Hematopoietic multipotent progenitor cell treated with erythropoietin and hydrocortisone succinate and interleukin-3 and kit ligand, for 8 days (in vitro differentiated cells): Measurements from ENCODE around the gene MST1R.
"Not testable (repeated sequence)": the region's sequence is repeated elsewhere in the genome, so short reads cannot be mapped to it uniquely, and the experiment has no call there.

ENCODE experiments used
- DNase-seq: peaks from one replicate; pipeline ENCODE4 v3.0.0-alpha.2; 2015

The MST1R gene

DNA sequence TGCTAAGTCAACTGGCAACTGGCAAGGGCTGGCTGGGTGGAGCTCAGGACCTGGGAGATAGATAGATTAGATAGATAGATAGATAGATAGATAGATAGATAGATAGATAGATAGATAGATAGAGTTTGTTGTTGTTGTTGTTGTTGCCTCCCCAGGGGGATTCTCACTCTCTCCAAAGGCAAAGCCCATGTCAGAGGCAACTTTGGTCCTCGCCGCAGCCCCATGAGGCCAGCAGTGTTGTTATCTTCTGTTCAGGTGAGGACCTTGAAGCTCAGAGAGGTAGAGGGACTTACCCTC lies 7.4 kb upstream of the MST1R start:
- no peak for DNase-seq

DNA sequence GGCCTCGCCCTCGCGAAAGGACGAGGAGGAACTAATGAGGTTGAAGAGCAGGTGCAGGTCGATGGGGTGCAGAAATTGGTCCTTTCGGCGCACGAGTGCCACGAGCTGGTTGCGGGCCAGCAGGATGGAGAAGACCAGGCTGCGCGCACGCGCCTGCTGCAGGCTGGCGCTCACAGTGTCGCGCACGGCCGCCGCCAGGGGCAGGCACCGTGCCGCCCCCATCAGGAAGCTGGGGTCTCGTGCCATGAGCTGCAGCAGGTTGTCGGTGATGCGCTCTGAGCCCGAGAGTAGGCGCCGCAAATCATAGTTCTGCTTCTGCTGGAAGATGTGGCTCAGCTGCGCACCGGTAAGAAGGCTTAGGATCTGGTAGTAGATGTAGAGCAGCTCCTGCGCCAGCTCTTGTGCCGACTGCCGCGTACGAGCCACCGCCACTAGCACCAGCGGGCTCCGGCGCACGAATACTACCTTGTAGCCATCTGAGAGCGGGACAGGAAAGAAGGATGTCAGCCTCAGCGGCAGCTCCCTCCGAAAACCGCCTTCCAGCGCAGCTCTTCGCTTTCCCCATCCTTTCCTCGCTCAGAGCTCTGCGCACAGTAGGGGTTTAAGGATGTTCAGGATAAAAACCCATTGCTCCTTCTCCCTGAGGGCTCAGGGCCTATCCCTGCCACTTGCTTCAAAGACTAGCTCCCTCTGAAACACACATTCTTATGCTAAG lies 6.9 kb upstream of the MST1R start:
- DNase-seq: no peak

GRCh38 chr3:49908373-49909199 lies 4.9 kb upstream of the MST1R start:
- DNase-seq: peak; percentile 76

- peak; percentile 75 for DNase-seq
Observed at GRCh38 chr3:49906073-49906743, 2.5 kb upstream of the MST1R start.

- not testable (repeated sequence) for DNase-seq
Observed at GRCh38 chr3:49904448-49904847, 775 bp upstream of the MST1R start.

DNA sequence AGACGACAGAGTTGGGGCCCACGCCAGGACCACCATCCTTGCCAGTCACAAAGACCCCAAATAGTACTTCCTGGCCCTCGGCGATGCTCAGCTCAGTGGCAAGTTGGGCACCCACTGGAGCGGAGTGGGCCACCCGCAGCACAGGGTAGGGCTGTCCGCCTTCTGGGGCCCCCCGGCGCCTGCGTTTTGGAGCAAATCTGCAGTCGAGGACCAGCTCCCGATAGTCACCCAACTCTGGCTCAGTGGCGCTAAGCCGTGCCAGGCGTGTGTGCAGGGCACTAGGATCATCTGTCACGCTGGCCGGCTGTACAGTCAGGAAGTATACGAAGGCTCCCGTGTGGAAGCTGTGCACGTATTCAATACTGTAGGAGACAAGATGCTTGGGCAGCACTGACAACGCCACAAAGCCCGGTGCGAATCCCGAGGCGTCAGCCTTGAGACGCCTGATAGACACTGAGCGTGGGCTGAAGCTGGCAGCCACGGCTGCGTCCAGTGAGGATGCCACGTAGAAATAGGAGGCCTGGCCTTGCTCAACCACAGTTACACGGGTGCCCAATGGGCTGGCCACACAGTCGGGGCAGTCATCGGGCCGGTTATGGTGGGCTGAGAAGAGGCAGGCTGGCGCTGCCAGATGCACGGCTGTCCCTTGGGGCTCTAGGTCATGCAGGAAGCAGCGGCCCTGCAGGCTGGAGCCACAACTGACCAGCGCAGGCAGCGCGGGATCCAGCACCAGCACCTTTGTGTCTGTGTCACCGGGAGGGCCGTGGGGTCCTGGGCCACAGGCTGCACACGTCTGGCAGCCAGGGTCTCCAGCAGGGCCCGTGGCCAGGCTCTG lies 945 bp downstream of the MST1R start:
- no peak for DNase-seq

- DNase-seq: no peak
Observed at GRCh38 chr3:49901366-49902339, 2.0 kb downstream of the MST1R start.

DNA sequence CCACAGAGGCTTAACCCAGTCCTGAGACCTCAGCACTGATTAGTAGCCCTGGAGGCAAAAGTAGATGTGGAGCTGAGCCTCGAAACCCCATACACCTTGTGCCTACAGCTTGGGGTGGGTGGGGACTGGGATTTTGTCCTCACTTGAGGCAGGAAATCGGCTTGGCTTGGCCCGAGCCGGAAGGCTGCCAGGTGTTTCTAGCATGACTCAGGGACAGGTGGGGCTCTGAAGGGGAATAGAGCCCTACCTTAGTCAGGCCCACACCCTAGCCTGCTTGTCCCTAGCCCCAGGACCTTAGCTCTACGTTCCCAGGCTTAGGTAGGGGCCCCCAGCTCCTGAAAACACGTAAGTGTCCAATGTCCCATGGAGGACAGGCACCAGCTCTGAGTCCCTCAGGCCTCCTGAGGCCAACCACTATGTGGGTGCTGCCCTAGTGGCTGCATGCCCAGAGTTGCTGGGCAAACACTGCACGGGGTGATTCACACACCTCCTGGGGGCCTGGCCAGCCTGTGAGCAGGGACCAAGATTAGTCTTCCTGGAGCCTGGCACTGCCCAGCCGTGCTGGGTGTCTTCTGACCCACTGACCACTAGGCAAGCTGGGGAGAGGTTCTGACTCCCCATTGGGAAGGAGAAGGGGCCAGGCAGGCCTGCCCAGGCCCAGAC lies 3.1 kb downstream of the MST1R start:
- no peak for DNase-seq

GRCh38 chr3:49899815-49900214 lies 3.9 kb downstream of the MST1R start:
- peak; percentile 46 for DNase-seq

- DNase-seq: no peak
Observed at GRCh38 chr3:49898991-49899390, 4.7 kb downstream of the MST1R start.

- DNase-seq: no peak
Observed at GRCh38 chr3:49896345-49896744, 7.3 kb downstream of the MST1R start.

DNA sequence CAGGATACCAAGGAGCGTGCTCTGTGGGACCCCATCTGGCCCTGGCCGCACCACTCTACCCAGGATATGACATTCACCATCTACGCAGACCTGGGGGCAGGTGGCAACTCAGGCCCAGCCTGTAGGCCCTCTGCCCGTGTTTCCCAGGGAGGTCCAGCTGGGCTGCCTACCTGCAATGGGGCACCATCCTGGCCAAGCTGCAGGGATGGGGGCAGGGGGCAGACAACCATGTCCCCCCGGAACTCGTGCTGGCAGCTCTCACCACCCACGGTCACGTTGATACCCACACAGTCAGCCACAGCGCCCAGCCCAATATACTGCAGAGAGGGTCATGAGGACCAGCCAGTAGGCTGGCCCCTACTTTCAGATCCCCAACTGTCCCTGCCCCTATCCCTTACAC lies 7.9 kb downstream of the MST1R start:
- no peak for DNase-seq

DNA sequence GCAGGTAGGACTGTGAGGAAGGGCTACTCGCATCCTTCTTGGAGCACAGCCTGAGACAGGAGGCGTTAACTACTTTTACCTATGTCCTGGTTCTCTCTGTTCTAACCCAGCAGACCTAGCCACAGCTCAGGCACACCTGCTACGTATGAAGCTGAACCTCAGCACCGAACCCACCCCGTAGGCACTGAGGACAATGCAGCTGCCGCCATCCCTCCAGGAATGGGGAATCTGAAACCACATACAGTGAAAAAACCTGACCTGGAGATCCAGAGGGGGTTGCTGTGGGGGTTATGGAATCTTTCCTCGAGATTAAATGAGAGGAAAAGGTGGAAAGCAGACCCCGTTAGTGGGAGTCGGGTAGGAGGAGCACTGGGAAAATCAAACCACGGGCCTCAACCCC lies 14.4 kb downstream of the MST1R start:
- DNase-seq: no peak

- DNase-seq: no peak
Observed at GRCh38 chr3:49886922-49887265, 16.8 kb downstream of the MST1R start.

DNA sequence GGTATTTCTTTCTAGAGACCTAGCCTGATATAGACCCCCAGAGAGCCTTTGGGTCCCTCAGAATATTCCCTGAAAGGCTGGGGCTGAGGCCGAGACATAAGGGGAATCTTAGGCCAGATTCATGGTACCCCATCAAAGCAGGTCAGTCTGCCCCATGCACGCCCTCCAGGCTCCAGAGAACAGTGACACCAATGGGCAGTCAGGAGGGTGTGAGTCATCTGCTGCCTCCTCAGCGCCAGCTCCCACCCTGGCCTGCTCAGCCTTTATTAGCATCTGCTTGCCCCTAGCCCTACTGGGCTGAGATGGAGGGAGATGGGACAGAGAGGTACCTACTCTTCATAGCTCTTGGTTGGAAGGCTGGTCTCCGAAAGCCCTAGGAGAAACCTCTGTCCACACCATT lies 19.7 kb downstream of the MST1R start:
- DNase-seq: no peak

- no peak for DNase-seq
Observed at GRCh38 chr3:49882166-49882565, 21.5 kb downstream of the MST1R start.

DNA sequence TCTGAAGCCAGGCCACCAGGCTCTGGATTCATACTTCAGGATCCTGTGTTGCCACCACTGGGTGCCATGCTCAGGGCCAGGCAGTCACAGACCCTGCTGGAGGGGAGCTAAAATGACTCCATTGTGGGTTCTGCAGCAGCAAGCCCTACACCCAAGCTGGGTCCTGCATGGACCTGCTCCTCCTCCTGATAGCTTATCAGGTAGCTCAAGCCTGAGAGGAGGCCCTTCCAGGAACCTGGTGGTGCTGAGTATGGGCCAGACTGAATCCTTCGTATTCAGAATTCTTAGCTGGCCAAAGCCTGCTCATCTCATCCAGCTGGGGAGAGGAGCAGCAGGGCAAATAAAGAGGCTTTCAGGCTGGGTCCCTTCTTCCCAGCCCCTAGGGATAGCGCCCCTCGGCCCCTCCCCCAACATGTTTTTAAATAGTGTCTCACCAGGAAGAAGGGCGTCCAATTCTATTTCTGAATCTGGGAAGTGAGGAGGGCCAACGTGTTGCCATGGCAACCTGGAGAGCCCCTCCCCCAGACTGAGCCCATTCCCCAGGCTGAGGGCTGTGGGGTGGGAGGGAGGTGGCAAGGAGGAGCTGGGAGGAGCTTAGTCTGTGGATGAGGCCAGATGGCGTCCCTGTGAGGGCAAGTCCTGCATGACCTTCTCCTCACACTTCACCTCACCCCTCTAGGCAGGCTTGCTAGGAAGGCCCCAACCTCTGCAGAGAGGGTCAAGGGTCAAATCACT lies 22.9 kb downstream of the MST1R start:
- peak; percentile 73 for DNase-seq

GRCh38 chr3:49879721-49880120 lies 24.0 kb downstream of the MST1R start:
- no peak for DNase-seq

DNA sequence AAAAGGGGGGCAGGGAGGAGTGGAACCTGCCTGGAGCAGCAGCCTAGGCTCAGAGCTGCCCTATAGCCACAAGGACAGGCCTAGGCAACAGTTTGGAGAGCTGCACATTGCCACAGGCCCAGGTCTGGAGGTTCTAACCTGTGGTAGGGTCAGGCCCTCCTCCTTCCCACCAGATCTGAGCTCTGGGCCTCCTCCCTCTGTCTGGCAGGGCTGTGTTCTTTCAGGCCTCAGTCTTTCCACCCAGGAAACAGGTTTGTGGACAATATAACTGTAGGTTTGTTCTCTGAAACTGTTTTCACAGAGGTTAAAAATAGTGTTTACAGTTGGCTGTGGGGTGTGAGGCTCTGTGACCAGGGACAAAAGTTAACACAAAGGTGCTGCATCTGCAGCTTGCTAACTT lies 25.0 kb downstream of the MST1R start:
- DNase-seq: no peak

GRCh38 chr3:49877716-49878115 lies 26.0 kb downstream of the MST1R start:
- DNase-seq: no peak

DNA sequence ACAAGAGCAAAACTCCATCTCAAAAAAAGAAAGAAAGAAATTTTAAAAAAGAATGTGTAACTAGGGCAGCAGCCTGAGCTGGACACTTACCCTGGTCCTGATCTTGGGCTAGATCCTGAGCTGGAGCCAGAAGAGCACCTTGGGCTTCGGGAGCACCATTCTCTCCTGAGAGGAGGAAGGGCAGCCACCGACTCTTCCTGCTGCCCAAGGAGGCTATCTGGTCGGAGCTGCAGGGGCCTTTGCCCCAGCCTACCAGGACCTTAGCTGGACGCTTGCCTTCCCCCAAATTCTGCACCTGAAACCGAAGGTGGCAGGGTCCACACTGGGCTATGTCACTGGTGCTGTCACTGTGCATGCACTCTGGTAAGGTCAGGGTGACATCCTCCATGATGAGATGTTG lies 27.1 kb downstream of the MST1R start:
- no peak for DNase-seq
